ENCODE results near the gene POLR2M.

POLR2M gene

DNA sequence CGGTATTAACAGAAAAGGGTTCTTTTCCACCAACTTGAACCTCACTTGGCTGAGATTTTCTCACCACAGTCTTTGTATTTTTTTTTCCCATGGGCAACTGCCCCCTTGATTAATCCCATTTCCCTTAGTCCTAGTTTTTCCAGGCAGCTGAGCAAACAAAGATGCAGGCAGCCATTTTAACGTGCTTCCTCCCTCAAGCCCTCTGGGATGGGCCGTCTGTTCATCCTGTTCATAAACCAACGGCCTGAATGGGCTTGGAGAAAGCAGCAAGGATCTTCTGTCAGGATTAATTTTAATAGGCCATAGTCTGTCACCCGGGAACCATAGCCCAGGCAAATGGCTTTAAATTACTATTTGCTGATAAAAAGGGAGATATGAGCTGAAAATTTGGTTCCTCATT lies 10.4 kb upstream of the POLR2M start:
- Histone ChIP-seq H3K27ac (ENCODE audit: low read length) (no peak overlapping the region), H3K9me3 (ENCODE audit: insufficient read depth, low read depth, low read length) (no peaks in the 10 kb centered on the region), H3K9ac (ENCODE audit: low read depth, low read length) (no peak overlapping the region), H3K4me3 (ENCODE audit: low read length) (no peak overlapping the region), H3K27me3 (ENCODE audit: insufficient read depth, low read length) (peaks cover 8% of the 10 kb centered on the region; the same call in 1 of the 2 replicates), H3K4me1 (ENCODE audit: insufficient read depth, low read length) (no peaks in the 10 kb centered on the region), H3K36me3 (ENCODE audit: insufficient read depth, low read depth, low read length) (no peaks in the 10 kb centered on the region)

DNA sequence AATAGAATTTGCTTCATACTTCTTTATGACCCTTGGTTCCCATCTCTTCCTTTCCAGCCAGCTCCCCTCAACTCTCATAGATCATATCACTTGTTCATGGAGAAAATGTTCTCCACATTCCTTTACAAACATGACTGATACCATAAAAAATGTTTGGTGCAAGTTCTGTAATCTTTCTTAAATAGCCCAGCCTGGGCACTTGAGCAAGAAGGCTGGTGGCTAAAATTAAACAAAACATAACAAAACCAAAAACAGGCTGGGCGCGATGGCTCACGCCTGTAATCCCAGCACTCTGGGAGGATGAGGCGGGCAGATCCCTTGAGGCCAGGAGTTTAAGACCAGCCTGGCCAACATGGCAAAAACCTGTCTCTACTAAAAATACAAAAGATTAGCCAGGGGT lies 8.9 kb upstream of the POLR2M start:
- no peak overlapping the region for H3K9ac ChIP-seq (ENCODE audit: low read depth, low read length)
- no peaks in the 10 kb centered on the region for H3K9me3 ChIP-seq (ENCODE audit: insufficient read depth, low read depth, low read length)
- H3K27ac ChIP-seq (ENCODE audit: low read length): no peak overlapping the region
- H3K4me3 ChIP-seq (ENCODE audit: low read length): no peak overlapping the region
- H3K4me1 ChIP-seq (ENCODE audit: insufficient read depth, low read length): no peaks in the 10 kb centered on the region
- peaks cover 22% of the 10 kb centered on the region for H3K27me3 ChIP-seq (ENCODE audit: insufficient read depth, low read length)
- no peaks in the 10 kb centered on the region for H3K36me3 ChIP-seq (ENCODE audit: insufficient read depth, low read depth, low read length)

DNA sequence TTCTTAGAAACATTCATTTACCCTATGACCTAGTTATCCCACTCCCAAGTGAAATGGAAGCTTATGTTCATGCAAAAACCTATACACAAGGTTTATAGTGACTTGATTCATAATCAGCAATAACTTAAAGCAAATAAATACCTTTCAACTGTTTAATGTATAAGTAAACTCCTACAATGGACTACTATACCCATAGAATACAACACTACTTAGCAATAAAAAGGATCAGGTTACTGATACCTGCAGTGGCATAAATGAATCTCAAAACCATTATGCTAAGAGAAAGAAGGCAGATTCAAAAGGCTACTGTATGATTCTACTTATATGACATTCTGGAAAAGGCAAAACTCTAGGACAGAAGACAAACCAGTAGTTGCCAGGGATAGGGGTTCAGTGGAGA lies 8.3 kb upstream of the POLR2M start:
- H3K9ac ChIP-seq (ENCODE audit: low read depth, low read length): no peak overlapping the region
- no peak overlapping the region for H3K4me3 ChIP-seq (ENCODE audit: low read length)
- no peaks in the 10 kb centered on the region for H3K4me1 ChIP-seq (ENCODE audit: insufficient read depth, low read length)
- H3K27me3 ChIP-seq (ENCODE audit: insufficient read depth, low read length): peaks cover 29% of the 10 kb centered on the region
- H3K27ac ChIP-seq (ENCODE audit: low read length): no peak overlapping the region
- no peaks in the 10 kb centered on the region for H3K36me3 ChIP-seq (ENCODE audit: insufficient read depth, low read depth, low read length)
- H3K9me3 ChIP-seq (ENCODE audit: insufficient read depth, low read depth, low read length): no peaks in the 10 kb centered on the region

DNA sequence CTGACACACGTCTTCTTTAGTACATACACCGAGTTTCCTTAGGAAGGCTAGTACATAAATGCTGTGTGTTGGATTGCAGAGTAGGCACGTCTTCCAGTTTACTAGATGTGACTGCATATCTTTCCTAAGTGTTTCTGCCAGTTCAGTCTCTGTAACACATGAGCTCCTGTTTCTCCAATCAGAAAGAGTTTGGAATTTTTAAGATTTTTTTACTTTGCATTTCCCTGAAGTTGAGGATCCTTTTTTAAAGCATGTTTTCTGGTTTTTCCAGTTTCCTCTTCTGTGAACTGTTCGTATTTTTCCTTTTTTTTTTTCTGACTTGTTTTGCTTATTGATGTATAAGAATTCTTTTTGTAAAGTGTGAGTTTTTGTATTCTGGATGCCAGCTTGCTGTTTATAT lies 7.5 kb upstream of the POLR2M start:
- H3K4me3 ChIP-seq (ENCODE audit: low read length): no peak overlapping the region
- no peaks in the 10 kb centered on the region for H3K9me3 ChIP-seq (ENCODE audit: insufficient read depth, low read depth, low read length)
- H3K27ac ChIP-seq (ENCODE audit: low read length): no peak overlapping the region
- H3K4me1 ChIP-seq (ENCODE audit: insufficient read depth, low read length): no peaks in the 10 kb centered on the region
- H3K27me3 ChIP-seq (ENCODE audit: insufficient read depth, low read length): peaks cover 37% of the 10 kb centered on the region
- no peaks in the 10 kb centered on the region for H3K36me3 ChIP-seq (ENCODE audit: insufficient read depth, low read depth, low read length)
- H3K9ac ChIP-seq (ENCODE audit: low read depth, low read length): no peak overlapping the region

DNA sequence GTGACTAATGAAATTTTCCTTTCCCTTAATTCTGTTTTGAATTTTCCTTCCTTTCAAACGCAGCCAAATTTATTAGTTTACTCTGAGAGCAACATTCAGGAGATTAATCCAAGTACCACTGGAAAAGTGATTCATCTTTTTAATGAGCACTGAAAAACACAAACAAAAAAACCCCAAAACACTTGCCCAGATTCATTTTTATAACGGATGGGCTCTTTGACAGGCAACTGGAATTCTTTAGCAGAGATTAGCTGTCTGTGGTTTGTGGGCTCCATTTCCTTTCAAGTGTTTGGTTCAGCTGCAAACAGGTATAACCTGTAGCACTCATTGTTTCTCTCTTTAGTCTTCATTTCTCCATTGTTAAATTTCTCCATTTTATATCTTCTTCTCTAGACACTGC lies 3.1 kb upstream of the POLR2M start:
- peaks cover 54% of the 10 kb centered on the region for H3K27me3 ChIP-seq (ENCODE audit: insufficient read depth, low read length)
- no peaks in the 10 kb centered on the region for H3K36me3 ChIP-seq (ENCODE audit: insufficient read depth, low read depth, low read length)
- no peak overlapping the region for H3K4me3 ChIP-seq (ENCODE audit: low read length)
- no peak overlapping the region for H3K9ac ChIP-seq (ENCODE audit: low read depth, low read length)
- H3K4me1 ChIP-seq (ENCODE audit: insufficient read depth, low read length): no peaks in the 10 kb centered on the region; the same call in 1 of the 2 replicates
- H3K9me3 ChIP-seq (ENCODE audit: insufficient read depth, low read depth, low read length): peaks cover 3% of the 10 kb centered on the region; the same call in 1 of the 2 replicates
- no peak overlapping the region for H3K27ac ChIP-seq (ENCODE audit: low read length)

DNA sequence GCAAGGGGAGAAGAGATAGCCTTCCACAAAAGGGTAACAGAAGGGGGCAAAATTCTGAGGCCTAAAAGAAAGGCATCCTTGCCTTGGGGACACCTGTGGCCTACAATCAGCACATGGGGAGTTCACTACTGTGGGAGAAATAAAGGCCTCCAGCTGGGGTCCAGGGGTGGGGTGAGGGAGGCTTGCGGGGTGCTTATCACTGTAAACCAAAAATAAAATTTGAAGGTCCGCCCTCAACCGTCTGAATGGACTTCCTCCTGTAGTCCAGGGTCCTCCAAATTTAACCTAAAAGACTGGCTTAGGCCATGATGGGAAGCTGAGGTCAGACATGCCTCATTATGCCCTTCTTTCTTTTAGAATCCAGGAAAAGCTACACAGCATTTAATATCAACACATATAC lies 2.1 kb upstream of the POLR2M start:
- Histone ChIP-seq H3K27me3 (ENCODE audit: insufficient read depth, low read length) (peaks cover 54% of the 10 kb centered on the region), H3K9ac (ENCODE audit: low read depth, low read length) (no peak overlapping the region), H3K27ac (ENCODE audit: low read length) (no peak overlapping the region), H3K9me3 (ENCODE audit: insufficient read depth, low read depth, low read length) (peaks cover 3% of the 10 kb centered on the region; the same call in 1 of the 2 replicates), H3K4me3 (ENCODE audit: low read length) (no peak overlapping the region), H3K4me1 (ENCODE audit: insufficient read depth, low read length) (no peaks in the 10 kb centered on the region; the same call in 1 of the 2 replicates), H3K36me3 (ENCODE audit: insufficient read depth, low read depth, low read length) (peaks cover 7% of the 10 kb centered on the region)

- Histone ChIP-seq H3K4me3 (ENCODE audit: low read length) (peak overlapping the region; percentile 94; the same call in 1 of the 2 replicates), H3K27ac (ENCODE audit: low read length) (no peak overlapping the region), H3K36me3 (ENCODE audit: insufficient read depth, low read depth, low read length) (peaks cover 22% of the 10 kb centered on the region), H3K27me3 (ENCODE audit: insufficient read depth, low read length) (peaks cover 49% of the 10 kb centered on the region), H3K4me1 (ENCODE audit: insufficient read depth, low read length) (no peaks in the 10 kb centered on the region; the same call in 1 of the 2 replicates), H3K9ac (ENCODE audit: low read depth, low read length) (peak overlapping the region; percentile 95; the same call in 1 of the 2 replicates), H3K9me3 (ENCODE audit: insufficient read depth, low read depth, low read length) (peaks cover 3% of the 10 kb centered on the region; the same call in 1 of the 2 replicates)
These were observed 639 bp upstream of the POLR2M start for GRCh38 chr15:57705746-57706404.

- Histone ChIP-seq H3K36me3 (ENCODE audit: insufficient read depth, low read depth, low read length) (peaks cover 44% of the 10 kb centered on the region), H3K9ac (ENCODE audit: low read depth, low read length) (no peak overlapping the region), H3K27ac (ENCODE audit: low read length) (no peak overlapping the region), H3K27me3 (ENCODE audit: insufficient read depth, low read length) (peaks cover 27% of the 10 kb centered on the region; the same call in 1 of the 2 replicates), H3K4me3 (ENCODE audit: low read length) (peak overlapping the region; percentile 94), H3K4me1 (ENCODE audit: insufficient read depth, low read length) (no peaks in the 10 kb centered on the region; the same call in 1 of the 2 replicates), H3K9me3 (ENCODE audit: insufficient read depth, low read depth, low read length) (peaks cover 3% of the 10 kb centered on the region; the same call in 1 of the 2 replicates)
These were observed 1.5 kb downstream of the POLR2M start for GRCh38 chr15:57708047-57708446.

DNA sequence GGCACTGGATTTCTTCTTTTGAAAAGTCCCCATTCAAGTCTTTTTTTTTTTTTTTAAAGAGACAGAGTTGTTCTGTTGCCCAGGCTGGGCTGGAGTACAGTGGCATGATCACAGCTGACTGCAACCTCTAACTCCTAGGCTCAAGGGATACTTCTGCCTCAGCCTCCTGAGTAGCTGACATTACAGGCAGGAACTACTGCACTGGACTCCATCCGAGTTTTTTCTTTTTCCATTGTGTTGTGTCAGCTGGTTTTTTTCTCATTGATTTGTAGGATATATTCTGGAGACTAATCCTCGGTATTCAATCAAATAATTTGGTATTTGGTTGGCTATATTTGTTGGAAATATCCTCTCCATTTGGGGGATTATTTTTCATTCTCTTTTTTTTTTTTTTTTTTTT lies 11.8 kb downstream of the POLR2M start:
- Histone ChIP-seq H3K27me3 (ENCODE audit: insufficient read depth, low read length) (no peaks in the 10 kb centered on the region), H3K36me3 (ENCODE audit: insufficient read depth, low read depth, low read length) (peaks cover 29% of the 10 kb centered on the region), H3K4me3 (ENCODE audit: low read length) (no peak overlapping the region), H3K9ac (ENCODE audit: low read depth, low read length) (no peak overlapping the region), H3K27ac (ENCODE audit: low read length) (no peak overlapping the region), H3K4me1 (ENCODE audit: insufficient read depth, low read length) (no peaks in the 10 kb centered on the region), H3K9me3 (ENCODE audit: insufficient read depth, low read depth, low read length) (no peaks in the 10 kb centered on the region)

DNA sequence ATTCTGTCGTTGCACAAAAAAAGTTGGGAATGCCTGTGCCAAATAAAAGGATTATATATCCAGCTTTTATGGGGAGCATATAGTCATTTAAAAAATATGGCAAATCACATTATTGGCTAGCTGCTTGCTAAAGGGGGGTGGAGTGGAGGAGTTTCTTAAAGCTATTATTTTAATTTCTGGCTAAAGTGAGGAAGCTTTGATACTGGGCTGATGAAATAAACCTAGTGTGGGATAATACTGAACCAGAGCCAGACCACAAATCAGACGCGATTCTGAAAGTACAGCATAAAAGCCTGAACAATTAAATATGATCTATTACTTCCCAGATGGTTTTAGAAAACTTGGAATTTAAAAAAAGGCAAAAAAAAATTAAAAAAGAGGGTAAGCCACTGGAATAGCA lies 14.4 kb downstream of the POLR2M start:
- Histone ChIP-seq H3K9ac (ENCODE audit: low read depth, low read length) (no peak overlapping the region), H3K36me3 (ENCODE audit: insufficient read depth, low read depth, low read length) (peaks cover 5% of the 10 kb centered on the region), H3K27me3 (ENCODE audit: insufficient read depth, low read length) (no peaks in the 10 kb centered on the region), H3K4me3 (ENCODE audit: low read length) (no peak overlapping the region), H3K4me1 (ENCODE audit: insufficient read depth, low read length) (no peaks in the 10 kb centered on the region), H3K27ac (ENCODE audit: low read length) (no peak overlapping the region), H3K9me3 (ENCODE audit: insufficient read depth, low read depth, low read length) (no peaks in the 10 kb centered on the region)

- Histone ChIP-seq H3K9ac (ENCODE audit: low read depth, low read length) (no peak overlapping the region), H3K4me1 (ENCODE audit: insufficient read depth, low read length) (0 out of 2 replicates have a peak, but pooled peaks cover under 1% of the 10 kb centered on the region), H3K4me3 (ENCODE audit: low read length) (no peak overlapping the region), H3K36me3 (ENCODE audit: insufficient read depth, low read depth, low read length) (no peaks in the 10 kb centered on the region), H3K27ac (ENCODE audit: low read length) (no peak overlapping the region), H3K27me3 (ENCODE audit: insufficient read depth, low read length) (no peaks in the 10 kb centered on the region), H3K9me3 (ENCODE audit: insufficient read depth, low read depth, low read length) (no peaks in the 10 kb centered on the region)
These were observed 19.9 kb downstream of the POLR2M start for GRCh38 chr15:57726411-57726810.

DNA sequence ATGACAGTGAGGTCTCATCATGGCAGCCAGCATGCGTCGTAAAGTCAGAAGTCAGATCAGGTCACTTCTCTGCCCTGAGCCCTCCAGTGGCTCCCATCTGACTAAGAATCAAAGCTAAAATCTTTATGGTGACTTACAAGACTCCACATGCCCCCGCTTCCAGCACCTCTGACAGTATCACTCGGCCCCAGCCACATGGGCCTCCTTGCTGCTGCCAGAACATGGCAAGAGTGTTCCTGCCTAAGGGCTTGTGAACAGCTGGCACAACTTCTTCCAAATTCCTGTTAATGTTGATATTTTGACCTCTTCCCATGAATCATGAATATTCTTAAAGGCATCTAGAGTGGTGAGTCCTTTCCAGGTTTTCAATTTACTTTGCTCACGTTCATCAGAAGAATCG lies 20.5 kb downstream of the POLR2M start:
- no peak overlapping the region for H3K27ac ChIP-seq (ENCODE audit: low read length)
- no peaks in the 10 kb centered on the region for H3K9me3 ChIP-seq (ENCODE audit: insufficient read depth, low read depth, low read length)

More for the DNA sequence above, 20.5 kb downstream of the POLR2M start:
- H3K27me3 ChIP-seq (ENCODE audit: insufficient read depth, low read length): no peaks in the 10 kb centered on the region
- no peak overlapping the region for H3K4me3 ChIP-seq (ENCODE audit: low read length)
- H3K4me1 ChIP-seq (ENCODE audit: insufficient read depth, low read length): peaks cover 4% of the 10 kb centered on the region; the same call in 1 of the 2 replicates
- no peak overlapping the region for H3K9ac ChIP-seq (ENCODE audit: low read depth, low read length)
- no peaks in the 10 kb centered on the region for H3K36me3 ChIP-seq (ENCODE audit: insufficient read depth, low read depth, low read length)
